Peyer's patch (tissue), 4 donors: Measurements from ENCODE around the gene APOL4.

Experiments
- POLR2A ChIP-seq, 2 donors: fragments of 450-650 bp; IDR thresholded peaks; one replicate each; pipeline ENCODE4 v1.5.1; 2017; ENCODE audit warnings: antibody characterized with exemption in 2 of 2, mild to moderate bottlenecking in 2 of 2, moderate library complexity in 2 of 2
- TF ChIP-seq, protein P1 (sequence below), 6 experiments: fragments of 450-650 bp in 4 of 6; fragments of 200-600 bp in 2 of 6; sonication (generic) in 1 of 6; IDR thresholded peaks; one replicate each; pipeline ENCODE4 v1.5.1; 2017 to 2019; ENCODE audit warnings: antibody characterized with exemption in 6 of 6, mild to moderate bottlenecking in 3 of 6, moderate library complexity in 1 of 6

DNA sequence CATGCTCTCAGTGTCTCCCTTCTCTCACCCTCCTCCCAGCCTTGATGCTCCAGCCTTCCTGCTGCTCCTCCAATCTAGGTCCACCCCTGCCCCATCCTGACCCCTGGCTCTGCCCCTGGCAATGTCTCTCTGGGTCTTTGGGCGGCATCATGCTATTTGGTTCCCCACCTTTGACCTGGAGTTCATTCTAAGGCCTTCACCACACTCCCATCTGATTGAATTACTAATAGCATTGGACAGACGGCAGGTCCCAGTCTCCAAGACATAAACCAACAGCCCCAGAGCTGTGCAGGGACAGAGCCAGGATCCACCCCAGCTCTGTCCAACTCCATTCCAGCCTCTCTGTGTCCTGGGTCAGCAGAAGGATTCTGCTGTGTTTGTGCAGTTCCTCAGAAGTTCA lies 7.2 kb downstream of the APOL4 start:
- TF ChIP-seq, protein P1, sequence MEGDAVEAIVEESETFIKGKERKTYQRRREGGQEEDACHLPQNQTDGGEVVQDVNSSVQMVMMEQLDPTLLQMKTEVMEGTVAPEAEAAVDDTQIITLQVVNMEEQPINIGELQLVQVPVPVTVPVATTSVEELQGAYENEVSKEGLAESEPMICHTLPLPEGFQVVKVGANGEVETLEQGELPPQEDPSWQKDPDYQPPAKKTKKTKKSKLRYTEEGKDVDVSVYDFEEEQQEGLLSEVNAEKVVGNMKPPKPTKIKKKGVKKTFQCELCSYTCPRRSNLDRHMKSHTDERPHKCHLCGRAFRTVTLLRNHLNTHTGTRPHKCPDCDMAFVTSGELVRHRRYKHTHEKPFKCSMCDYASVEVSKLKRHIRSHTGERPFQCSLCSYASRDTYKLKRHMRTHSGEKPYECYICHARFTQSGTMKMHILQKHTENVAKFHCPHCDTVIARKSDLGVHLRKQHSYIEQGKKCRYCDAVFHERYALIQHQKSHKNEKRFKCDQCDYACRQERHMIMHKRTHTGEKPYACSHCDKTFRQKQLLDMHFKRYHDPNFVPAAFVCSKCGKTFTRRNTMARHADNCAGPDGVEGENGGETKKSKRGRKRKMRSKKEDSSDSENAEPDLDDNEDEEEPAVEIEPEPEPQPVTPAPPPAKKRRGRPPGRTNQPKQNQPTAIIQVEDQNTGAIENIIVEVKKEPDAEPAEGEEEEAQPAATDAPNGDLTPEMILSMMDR (IDR thresholded peaks at IDR 0.05), result no peak
- TF ChIP-seq POLR2A (IDR thresholded peaks at IDR 0.05), result no peak
